ENCODE results near the gene RASSF6. TPM values are rescaled to one million over a fixed set of nuclear protein-coding genes. Genes with fewer than 3 reads are reported as not detected.
A peak's percentile ranks its signal among the peaks of the same experiment; 100 is the strongest.

RASSF6 gene
- total and polyA plus RNA-seq, 4 donors, result 1.2 to 7.6 (median 2.0) TPM

- ATAC-seq (ENCODE audit: insufficient read depth, low FRiP score) (no peak), DNase-seq (no peak)
- H3K4me1 ChIP-seq (ENCODE audit: control insufficient read depth in 5 of 5, insufficient read depth in 5 of 5, low read length in 5 of 5), result no peaks in the 10 kb centered on the region
- WGBS, 2 donors, result 60 to 75% methylated on average over 3 of the region's 3 CpGs
- no peak overlapping the region for H3K4me3 ChIP-seq
- no peak overlapping the region for H3K9ac ChIP-seq (ENCODE audit: insufficient read depth in 1 of 2, low read length in 2 of 2)
- H3K27ac ChIP-seq (ENCODE audit: low read depth in 1 of 2, low read length in 1 of 2), result no peak overlapping the region
- H3K9me3 ChIP-seq (ENCODE audit: control insufficient read depth in 4 of 4, insufficient read depth in 3 of 4, low read length in 3 of 4), result no peaks in the 10 kb centered on the region
- TF ChIP-seq CTCF (IDR thresholded peaks at IDR 0.05; ENCODE audit: control extremely low read depth, extremely low read depth), result no peak
- no peaks in the 10 kb centered on the region for H3K27me3 ChIP-seq (ENCODE audit: control insufficient read depth in 3 of 3, insufficient read depth in 3 of 3, low read length in 2 of 3)
- no peaks in the 10 kb centered on the region for H3K36me3 ChIP-seq (ENCODE audit: control insufficient read depth in 4 of 4, insufficient read depth in 4 of 4, low read length in 4 of 4)
These were observed 79.0 kb downstream of the RASSF6 start for GRCh38 chr4:73541251-73541650.

- no peak for ATAC-seq (ENCODE audit: insufficient read depth, low FRiP score)
- no peak overlapping the region for H3K27ac ChIP-seq (ENCODE audit: low read depth in 1 of 2, low read length in 1 of 2)
These were observed 79.4 kb downstream of the RASSF6 start for GRCh38 chr4:73540826-73541225.

GRCh38 chr4:73539386-73539785 lies 80.8 kb downstream of the RASSF6 start:
- TF ChIP-seq CTCF (IDR thresholded peaks at IDR 0.05; ENCODE audit: control extremely low read depth, extremely low read depth), result no peak
- WGBS, 2 donors, result 60 to 77% methylated on average over 4 of the region's 4 CpGs

More at GRCh38 chr4:73540826-73541225, 79.4 kb downstream of the RASSF6 start:
- H3K36me3 ChIP-seq (ENCODE audit: control insufficient read depth in 4 of 4, insufficient read depth in 4 of 4, low read length in 4 of 4), result no peaks in the 10 kb centered on the region
- no peak overlapping the region for H3K4me3 ChIP-seq
- no peaks in the 10 kb centered on the region for H3K9me3 ChIP-seq (ENCODE audit: control insufficient read depth in 4 of 4, insufficient read depth in 3 of 4, low read length in 3 of 4)
- TF ChIP-seq CTCF (IDR thresholded peaks at IDR 0.05; ENCODE audit: control extremely low read depth, extremely low read depth), result no peak
- 81% methylated on average over 3 of the region's 3 CpGs for WGBS, 2 donors
- no peaks in the 10 kb centered on the region for H3K4me1 ChIP-seq (ENCODE audit: control insufficient read depth in 5 of 5, insufficient read depth in 5 of 5, low read length in 5 of 5)
- no peaks in the 10 kb centered on the region for H3K27me3 ChIP-seq (ENCODE audit: control insufficient read depth in 3 of 3, insufficient read depth in 3 of 3, low read length in 2 of 3)
- no peak for DNase-seq
- no peak overlapping the region for H3K9ac ChIP-seq (ENCODE audit: insufficient read depth in 1 of 2, low read length in 2 of 2)

GRCh38 chr4:73538162-73538561 lies 82.1 kb downstream of the RASSF6 start:
- ATAC-seq (ENCODE audit: insufficient read depth, low FRiP score), result no peak
- DNase-seq, result no peak
- Histone ChIP-seq H3K27me3 (ENCODE audit: control insufficient read depth in 3 of 3, insufficient read depth in 3 of 3, low read length in 2 of 3) (no peaks in the 10 kb centered on the region), H3K9me3 (ENCODE audit: control insufficient read depth in 4 of 4, insufficient read depth in 3 of 4, low read length in 3 of 4) (no peaks in the 10 kb centered on the region), H3K36me3 (ENCODE audit: control insufficient read depth in 4 of 4, insufficient read depth in 4 of 4, low read length in 4 of 4) (no peaks in the 10 kb centered on the region), H3K4me3 (no peak overlapping the region), H3K4me1 (ENCODE audit: control insufficient read depth in 5 of 5, insufficient read depth in 5 of 5, low read length in 5 of 5) (no peaks in the 10 kb centered on the region), H3K27ac (ENCODE audit: low read depth in 1 of 2, low read length in 1 of 2) (no peak overlapping the region), H3K9ac (ENCODE audit: insufficient read depth in 1 of 2, low read length in 2 of 2) (no peak overlapping the region)
- WGBS, 2 donors, result 86 to 93% methylated on average over 2 of the region's 2 CpGs
- TF ChIP-seq CTCF (IDR thresholded peaks at IDR 0.05; ENCODE audit: control extremely low read depth, extremely low read depth), result no peak

More at GRCh38 chr4:73539386-73539785, 80.8 kb downstream of the RASSF6 start:
- Histone ChIP-seq H3K27me3 (ENCODE audit: control insufficient read depth in 3 of 3, insufficient read depth in 3 of 3, low read length in 2 of 3) (no peaks in the 10 kb centered on the region), H3K9ac (ENCODE audit: insufficient read depth in 1 of 2, low read length in 2 of 2) (no peak overlapping the region), H3K4me3 (no peak overlapping the region), H3K9me3 (ENCODE audit: control insufficient read depth in 4 of 4, insufficient read depth in 3 of 4, low read length in 3 of 4) (no peaks in the 10 kb centered on the region), H3K27ac (ENCODE audit: low read depth in 1 of 2, low read length in 1 of 2) (no peak overlapping the region), H3K36me3 (ENCODE audit: control insufficient read depth in 4 of 4, insufficient read depth in 4 of 4, low read length in 4 of 4) (no peaks in the 10 kb centered on the region), H3K4me1 (ENCODE audit: control insufficient read depth in 5 of 5, insufficient read depth in 5 of 5, low read length in 5 of 5) (no peaks in the 10 kb centered on the region)
- DNase-seq (peak in 1 of 3 donors; percentile 21), ATAC-seq (ENCODE audit: insufficient read depth, low FRiP score) (no peak)

Data from lung (tissue), 12 donors.